GM18511 (cell line): Measurements from ENCODE around the gene ZNF790.
"Not testable (repeated sequence)": the region's sequence is repeated elsewhere in the genome, so short reads cannot be mapped to it uniquely, and the experiment has no call there.

Source experiments
- ATAC-seq: cut with Tn5 transposase; IDR thresholded peaks from one replicate; pipeline ENCODE4 v1.9.1; 2021; ENCODE audit warnings: mild to moderate bottlenecking, moderate library complexity; ENCODE audit not compliant: unreplicated experiment

The ZNF790 gene

GRCh38 chr19:36837906-36838783 is at the start of gene ZNF790:
Gene ZNF790 (minus strand): TSS chr19:36838387. CDS start chr19:36825619, 12,768 bp downstream.
- peak; percentile 97 for ATAC-seq

GRCh38 chr19:36876993-36877938 is 39.1 kb upstream of the ZNF790 start:
- ATAC-seq: no peak

- ATAC-seq: no peak
These were observed 13.7 kb upstream of the ZNF790 start for GRCh38 chr19:36851898-36852297.

GRCh38 chr19:36850559-36851442 is 12.6 kb upstream of the ZNF790 start, which contains the start of gene ZNF345:
Gene ZNF345 (plus strand): TSS chr19:36850876. CDS start chr19:36876831, 25,955 bp downstream.
- peak; percentile 86 for ATAC-seq

GRCh38 chr19:36849701-36850558 is 11.7 kb upstream of the ZNF790 start:
- ATAC-seq: peak; percentile 90

GRCh38 chr19:36847968-36848367 is 9.8 kb upstream of the ZNF790 start:
- no peak for ATAC-seq

GRCh38 chr19:36838784-36839324 is 667 bp upstream of the ZNF790 start:
- no peak for ATAC-seq

GRCh38 chr19:36837176-36837905 is 846 bp downstream of the ZNF790 start:
- no peak for ATAC-seq

GRCh38 chr19:36833430-36833829 is 4.8 kb downstream of the ZNF790 start:
- ATAC-seq: no peak

- no peak for ATAC-seq
These were observed 16.4 kb downstream of the ZNF790 start for GRCh38 chr19:36821758-36822157.

- ATAC-seq: no peak
These were observed 19.0 kb downstream of the ZNF790 start for GRCh38 chr19:36819130-36819630.

GRCh38 chr19:36807029-36807428 is 31.2 kb downstream of the ZNF790 start:
- ATAC-seq: no peak

GRCh38 chr19:36805364-36805763 is 32.8 kb downstream of the ZNF790 start:
- no peak for ATAC-seq

- ATAC-seq: no peak
These were observed 40.4 kb downstream of the ZNF790 start for GRCh38 chr19:36797786-36798108.

- ATAC-seq: no peak
These were observed 41.5 kb downstream of the ZNF790 start for GRCh38 chr19:36796714-36796992.

- ATAC-seq: not testable (repeated sequence)
These were observed 46.6 kb downstream of the ZNF790 start for GRCh38 chr19:36791420-36792141.

- no peak for ATAC-seq
These were observed 62.4 kb downstream of the ZNF790 start for GRCh38 chr19:36775768-36776167.

- ATAC-seq: peak; percentile 22
These were observed 65.0 kb downstream of the ZNF790 start for GRCh38 chr19:36773223-36773579.
